Kidney (tissue), 14 donors: ENCODE measurements around the gene PPIB. TPM values are rescaled to one million over a fixed set of nuclear protein-coding genes. Genes with fewer than 3 reads are reported as not detected.
"Not testable (repeated sequence)": the region's sequence is repeated elsewhere in the genome, so short reads cannot be mapped to it uniquely, and the experiment has no call there.

Source experiments
- DNase-seq, 5 donors: peaks; one replicate each; pipeline ENCODE4 v3.0.0-alpha.2; 2013 to 2020
- FAIRE-seq: peaks from 2 replicates; lab custom pipeline; 2012; peaks lifted over from hg19 to GRCh38; lab: Jason Lieb, UNC
- H3K27ac ChIP-seq, 2 donors: one replicate each; pipeline ENCODE4 v1.7.0; 2013; ENCODE audit warnings: low read depth in 2 of 2, low read length in 2 of 2, inconsistent platforms in 1 of 2
- H3K27me3 ChIP-seq: one replicate; pipeline ENCODE4 v1.7.1; 2013; ENCODE audit warnings: low read length, inconsistent platforms; ENCODE audit not compliant: control insufficient read depth, insufficient read depth
- H3K36me3 ChIP-seq, 3 donors: one replicate each; pipeline versions ENCODE4 v1.7.0 to v1.7.1; 2013; ENCODE audit warnings: low read length in 3 of 3, control low read depth in 1 of 3, inconsistent platforms in 1 of 3; ENCODE audit not compliant: insufficient read depth in 3 of 3, control insufficient read depth in 2 of 3
- H3K4me1 ChIP-seq, 3 donors: one replicate each; pipeline versions ENCODE4 v1.7.0 to v1.7.1; 2013; ENCODE audit warnings: low read length in 3 of 3, inconsistent platforms in 1 of 3, low read depth in 1 of 3; ENCODE audit not compliant: control insufficient read depth in 2 of 3, insufficient read depth in 2 of 3
- H3K4me3 ChIP-seq, 3 donors: one replicate each; pipeline versions ENCODE4 v1.7.0 to v1.8.1; 2013; ENCODE audit warnings: low read length in 3 of 3, control low read depth in 1 of 3, inconsistent platforms in 1 of 3
- H3K9ac ChIP-seq, 3 donors: one replicate each; pipeline versions ENCODE4 v1.7.0 to v1.7.1; 2013; ENCODE audit warnings: low read length in 3 of 3, control low read depth in 1 of 3, inconsistent platforms in 1 of 3
- H3K9me3 ChIP-seq, 3 donors: one replicate each; pipeline versions ENCODE4 v1.7.0 to v1.7.1; 2013; ENCODE audit warnings: low read length in 3 of 3, control low read depth in 1 of 3, inconsistent platforms in 1 of 3; ENCODE audit not compliant: control insufficient read depth in 2 of 3, insufficient read depth in 1 of 3
- intact Hi-C: fragments of 100-400 bp; cut with DNase I; formaldehyde crosslinking; loops from one replicate; pipeline ENCODE4 v1.11.1; 2022
- polyA plus RNA-seq: library from polyadenylated mRNA; stranded (reverse); fragments of 350-450 nt; fragmentation: Illumina TruSeq; extraction: RNeasy Lipid Tissue Mini Kit (QIAGEN cat#74804); gene quantifications from one replicate; pipeline ENCODE4 v1.2.3, GENCODE V29; 2014; ENCODE audit warnings: low read depth, low replicate concordance; ENCODE audit not compliant: insufficient read depth
- total RNA-seq: library from RNA; stranded (reverse); fragmentation: NEBNext Ultra II Directional; extraction: Animal tissue kit (Norgen Biotek cat#: 25700); gene quantifications from one replicate; pipeline ENCODE4 v1.2.1, GENCODE V29; 2021
- TF ChIP-seq, protein P1 (sequence below): IDR thresholded peaks from 3 replicates; pipeline ENCODE4 v1.5.1; 2012; ENCODE audit warnings: mild to moderate bottlenecking, moderate library complexity, borderline replicate concordance; ENCODE audit not compliant: insufficient read depth; ENCODE audit errors: extremely low read depth
- donor health status: control.
- donor health status: control.
- donor health status: control.
- donor health status: control.
- donor health status: control.
- donor health status: DM: yes; HTN: yes; CAD: no.
- donor health status: Normal renal cell carcinoma (clear cell type).

Gene PPIB
- total and polyA plus RNA-seq, 2 donors from 2014 or later = 484 to 705 TPM

DNA sequence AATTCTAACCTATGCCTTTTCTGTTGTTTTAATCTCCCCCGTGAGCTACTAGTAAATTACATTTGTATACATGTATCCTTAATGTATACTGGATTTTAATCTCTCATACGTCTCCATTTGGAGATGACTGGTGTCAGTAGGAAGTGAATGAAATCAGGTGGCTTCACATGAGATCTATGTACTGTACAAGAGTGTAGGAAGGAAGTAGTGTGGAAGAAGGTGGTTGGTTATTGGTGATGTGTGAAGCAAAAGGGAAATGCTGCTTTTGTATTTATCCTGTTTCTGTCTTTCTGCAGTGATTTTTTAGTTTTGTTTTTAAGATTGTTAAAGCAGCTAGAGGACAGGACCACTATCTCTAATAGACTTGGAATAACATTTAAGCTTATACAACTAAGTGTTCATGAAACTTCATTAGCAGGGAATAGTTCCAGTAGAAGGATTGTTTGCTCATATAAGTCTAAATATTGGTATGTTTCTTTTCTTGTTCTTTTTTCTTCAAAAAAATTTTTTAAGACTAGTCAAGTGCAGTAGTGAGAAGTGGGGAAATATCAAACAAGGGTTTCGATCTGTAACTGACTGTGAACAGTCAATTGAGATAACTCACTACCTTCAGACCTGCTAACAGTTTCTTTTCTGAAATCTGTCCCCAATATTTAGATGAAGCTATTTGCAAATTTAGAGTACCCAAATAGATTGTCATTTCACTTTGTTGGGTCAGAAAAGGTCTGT lies 51.7 kb downstream of the PPIB start:
- no peak overlapping the region for H3K9ac ChIP-seq
- H3K27me3 ChIP-seq = no peaks in the 10 kb centered on the region
- FAIRE-seq = no peak
- peaks cover 2 to 12% (median 4%) of the 10 kb centered on the region in 3 donors for H3K36me3 ChIP-seq
- intact Hi-C loops = no loop called here
- TF ChIP-seq, protein P1, sequence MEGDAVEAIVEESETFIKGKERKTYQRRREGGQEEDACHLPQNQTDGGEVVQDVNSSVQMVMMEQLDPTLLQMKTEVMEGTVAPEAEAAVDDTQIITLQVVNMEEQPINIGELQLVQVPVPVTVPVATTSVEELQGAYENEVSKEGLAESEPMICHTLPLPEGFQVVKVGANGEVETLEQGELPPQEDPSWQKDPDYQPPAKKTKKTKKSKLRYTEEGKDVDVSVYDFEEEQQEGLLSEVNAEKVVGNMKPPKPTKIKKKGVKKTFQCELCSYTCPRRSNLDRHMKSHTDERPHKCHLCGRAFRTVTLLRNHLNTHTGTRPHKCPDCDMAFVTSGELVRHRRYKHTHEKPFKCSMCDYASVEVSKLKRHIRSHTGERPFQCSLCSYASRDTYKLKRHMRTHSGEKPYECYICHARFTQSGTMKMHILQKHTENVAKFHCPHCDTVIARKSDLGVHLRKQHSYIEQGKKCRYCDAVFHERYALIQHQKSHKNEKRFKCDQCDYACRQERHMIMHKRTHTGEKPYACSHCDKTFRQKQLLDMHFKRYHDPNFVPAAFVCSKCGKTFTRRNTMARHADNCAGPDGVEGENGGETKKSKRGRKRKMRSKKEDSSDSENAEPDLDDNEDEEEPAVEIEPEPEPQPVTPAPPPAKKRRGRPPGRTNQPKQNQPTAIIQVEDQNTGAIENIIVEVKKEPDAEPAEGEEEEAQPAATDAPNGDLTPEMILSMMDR = no peak
- no peaks in the 10 kb centered on the region for H3K9me3 ChIP-seq
- no peak for DNase-seq
- H3K27ac ChIP-seq = no peak overlapping the region
- peaks cover 0 to 25% (median 15%) of the 10 kb centered on the region in 3 donors for H3K4me1 ChIP-seq
- peak overlapping the region in 1 of 3 donors; percentile 23 for H3K4me3 ChIP-seq

GRCh38 chr15:64110108-64110701 lies 52.6 kb downstream of the PPIB start:
- FAIRE-seq, H3K27me3 ChIP-seq, H3K4me3 ChIP-seq, H3K9me3 ChIP-seq, H3K27ac ChIP-seq, H3K9ac ChIP-seq, DNase-seq, intact Hi-C loops: not testable (repeated sequence)
- Histone ChIP-seq H3K36me3 (peaks cover 0 to 11% (median 2%) of the 10 kb centered on the region in 3 donors), H3K4me1 (peaks cover 0 to 25% (median 15%) of the 10 kb centered on the region in 3 donors)

- TF ChIP-seq, protein P1 = no peak
- peak overlapping the region in 1 of 2 donors; percentile 34 for H3K27ac ChIP-seq
- no peaks in the 10 kb centered on the region for H3K9me3 ChIP-seq
- no peaks in the 10 kb centered on the region for H3K27me3 ChIP-seq
- H3K36me3 ChIP-seq = no peaks in the 10 kb centered on the region
- no peak overlapping the region for H3K4me3 ChIP-seq
- H3K4me1 ChIP-seq = peaks cover 0 to 25% (median 12%) of the 10 kb centered on the region in 3 donors
- FAIRE-seq (no peak), DNase-seq (no peak)
- no peak overlapping the region for H3K9ac ChIP-seq
- intact Hi-C loops = no loop called here
These were observed 55.5 kb downstream of the PPIB start for GRCh38 chr15:64107337-64107736.

Other genes starting within 250 kb of the PPIB start
- gene DAPK2, start 116.5 kb downstream of the PPIB start, total RNA-seq = 3.0 TPM
- 3.8 TPM for gene DAPK2, start 116.5 kb downstream of the PPIB start, polyA plus RNA-seq
- 41.6 TPM for gene CIAO2A, start 69.2 kb downstream of the PPIB start, total RNA-seq
- 92.4 TPM for gene CIAO2A, start 69.2 kb downstream of the PPIB start, polyA plus RNA-seq
- 148 TPM for gene SNX1, start 67.0 kb downstream of the PPIB start, total RNA-seq
- gene SNX1, start 67.0 kb downstream of the PPIB start, polyA plus RNA-seq = 81.2 TPM
- gene SNX22, start 11.3 kb downstream of the PPIB start, total RNA-seq = 4.6 TPM
- 1.1 TPM for gene SNX22, start 11.3 kb downstream of the PPIB start, polyA plus RNA-seq
- gene CSNK1G1, start 193.2 kb upstream of the PPIB start, total RNA-seq = 25.8 TPM
- gene CSNK1G1, start 193.2 kb upstream of the PPIB start, polyA plus RNA-seq = 5.0 TPM
- gene PCLAF, start 218.4 kb upstream of the PPIB start, total RNA-seq = 1.5 TPM
- 1.3 TPM for gene PCLAF, start 218.4 kb upstream of the PPIB start, polyA plus RNA-seq
- 29.8 TPM for gene TRIP4, start 224.8 kb upstream of the PPIB start, total RNA-seq
- gene TRIP4, start 224.8 kb upstream of the PPIB start, polyA plus RNA-seq = 33.1 TPM